HG03342 (cell line): ENCODE data around the gene TASP1.
A peak's percentile ranks its signal among the peaks of the same experiment; 100 is the strongest.
"Not testable (repeated sequence)": the region's sequence is repeated elsewhere in the genome, so short reads cannot be mapped to it uniquely, and the experiment has no call there.

Source experiments
- ATAC-seq: cut with Tn5 transposase; IDR thresholded peaks from one replicate; pipeline ENCODE4 v1.9.1; 2021; ENCODE audit warnings: mild to moderate bottlenecking, moderate library complexity; ENCODE audit not compliant: unreplicated experiment

The TASP1 gene, protein sequence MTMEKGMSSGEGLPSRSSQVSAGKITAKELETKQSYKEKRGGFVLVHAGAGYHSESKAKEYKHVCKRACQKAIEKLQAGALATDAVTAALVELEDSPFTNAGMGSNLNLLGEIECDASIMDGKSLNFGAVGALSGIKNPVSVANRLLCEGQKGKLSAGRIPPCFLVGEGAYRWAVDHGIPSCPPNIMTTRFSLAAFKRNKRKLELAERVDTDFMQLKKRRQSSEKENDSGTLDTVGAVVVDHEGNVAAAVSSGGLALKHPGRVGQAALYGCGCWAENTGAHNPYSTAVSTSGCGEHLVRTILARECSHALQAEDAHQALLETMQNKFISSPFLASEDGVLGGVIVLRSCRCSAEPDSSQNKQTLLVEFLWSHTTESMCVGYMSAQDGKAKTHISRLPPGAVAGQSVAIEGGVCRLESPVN

DNA sequence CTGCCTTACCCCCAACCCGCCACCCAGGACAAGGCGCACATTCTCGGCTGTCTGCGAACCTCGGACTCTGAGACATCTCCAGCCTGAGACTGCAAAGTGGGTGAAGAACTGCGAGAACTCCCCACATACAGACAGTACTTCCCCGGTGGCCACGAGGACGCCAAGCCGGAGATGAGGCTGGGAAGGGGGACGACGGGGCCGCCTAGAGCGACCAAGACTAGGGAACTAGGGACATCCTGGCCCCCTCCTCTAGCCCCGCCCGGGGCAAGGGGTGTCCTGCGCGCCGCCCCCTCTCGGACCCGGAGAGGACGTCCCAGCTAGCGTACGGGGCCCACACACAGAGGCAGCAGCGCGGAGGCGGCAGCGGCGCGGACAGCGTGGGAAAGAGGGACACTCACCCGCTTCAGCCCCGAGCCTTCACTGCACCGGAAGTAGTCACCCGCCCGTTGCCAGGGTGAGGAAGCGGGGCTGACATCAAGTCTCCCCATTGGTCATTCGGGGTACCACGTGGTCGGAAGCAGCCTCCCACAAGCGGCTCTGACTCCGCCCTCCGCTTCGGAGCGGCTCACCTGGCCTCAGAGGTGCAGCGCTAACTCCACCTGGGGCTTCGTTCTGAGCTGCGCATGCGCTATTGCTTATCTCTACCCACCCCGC lies at the start of gene TASP1:
Gene TASP1, minus strand, starts transcription at position 437 of the 654 bp plus-strand sequence. CDS start 8,854 bp downstream, outside the sequence.
- peak; percentile 100 for ATAC-seq

DNA sequence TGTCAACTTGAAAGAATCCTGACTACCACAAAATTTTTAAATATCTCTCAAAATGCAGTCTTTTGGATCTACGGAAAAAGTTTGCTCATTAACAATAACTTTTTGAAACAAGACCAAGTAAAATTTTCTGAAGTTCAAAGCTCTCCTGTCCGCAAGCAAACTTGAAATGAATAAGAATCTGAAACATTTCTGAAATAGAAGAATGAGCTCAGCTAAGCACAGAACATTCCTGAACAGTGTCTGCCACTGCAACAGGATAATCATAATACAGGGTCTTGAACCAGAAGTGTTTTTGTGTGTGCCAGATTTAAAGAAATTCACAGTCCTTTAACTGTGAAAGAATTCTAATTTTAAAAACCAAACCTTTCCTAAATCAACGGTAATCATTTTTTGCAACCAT lies 49.1 kb upstream of the TASP1 start:
- ATAC-seq, result no peak

DNA sequence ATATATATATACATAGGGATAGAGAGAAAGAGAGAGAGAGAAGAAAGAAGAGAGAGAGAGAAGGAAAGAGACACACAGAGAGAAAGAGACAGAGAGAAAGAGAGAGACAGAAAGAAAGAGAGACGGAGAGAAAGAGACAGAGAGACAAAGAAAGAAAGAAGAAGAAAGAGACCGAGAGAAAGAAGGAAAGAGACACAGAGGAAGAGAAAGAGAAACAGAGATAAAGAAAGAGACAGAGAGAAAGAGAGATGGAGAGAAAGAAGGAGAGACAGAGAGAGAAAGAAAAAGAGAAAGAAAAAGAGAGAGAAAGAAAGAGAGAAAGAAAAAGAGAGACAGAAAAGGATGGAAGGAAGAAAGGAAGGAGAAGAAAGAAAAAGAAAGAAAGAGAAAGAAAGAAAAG lies 46.9 kb upstream of the TASP1 start:
- ATAC-seq, result no peak

DNA sequence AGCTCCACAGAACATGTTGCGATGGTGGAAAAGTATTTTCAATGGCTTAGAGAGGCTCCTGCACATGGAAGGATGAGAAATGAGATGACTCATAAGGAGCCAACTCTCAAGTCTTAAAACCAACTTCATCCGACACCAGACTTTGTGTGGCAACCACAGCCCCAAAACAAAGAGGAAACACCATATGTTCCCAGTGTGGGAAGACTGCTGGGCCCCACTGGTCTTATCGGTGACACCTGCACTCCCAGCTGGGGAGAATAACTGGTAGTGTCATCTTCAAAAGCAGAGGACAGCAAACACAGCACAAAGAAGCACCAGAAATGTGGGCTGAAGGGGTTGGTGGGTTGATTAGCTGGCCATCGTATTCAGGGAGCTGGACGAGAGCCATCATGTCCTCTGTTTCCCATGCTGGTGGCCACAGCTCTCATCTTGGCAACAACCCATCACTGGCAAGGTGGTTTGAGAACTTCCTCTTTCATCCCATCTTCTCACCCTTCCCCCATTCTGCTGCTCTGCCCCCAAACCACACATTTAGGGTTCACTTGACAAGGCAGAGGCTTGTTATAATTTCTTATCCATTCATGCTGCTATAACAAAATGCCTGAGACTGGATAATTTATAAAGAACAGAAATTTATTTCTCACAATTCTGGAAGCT lies 46.0 kb upstream of the TASP1 start:
- peak; percentile 76 for ATAC-seq

DNA sequence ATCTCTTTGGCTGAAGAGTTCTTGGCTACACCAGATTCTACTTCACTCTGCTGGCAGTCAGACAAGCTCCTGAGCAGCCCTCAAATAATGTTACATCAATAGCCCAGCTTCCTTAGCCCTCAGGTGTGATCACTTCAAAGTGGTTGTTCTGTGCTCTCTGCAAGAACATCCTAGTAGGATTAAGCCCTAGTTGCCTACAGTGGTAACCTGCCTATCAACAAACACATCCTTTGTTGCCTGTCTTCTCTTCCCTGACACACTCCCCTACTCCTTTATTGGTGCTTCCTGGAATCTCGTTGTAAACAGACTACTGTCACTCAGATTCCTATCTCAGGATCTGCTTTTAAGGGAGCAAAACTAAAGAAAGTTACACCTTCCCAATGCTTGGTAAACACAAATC lies 45.1 kb upstream of the TASP1 start:
- ATAC-seq, result no peak

DNA sequence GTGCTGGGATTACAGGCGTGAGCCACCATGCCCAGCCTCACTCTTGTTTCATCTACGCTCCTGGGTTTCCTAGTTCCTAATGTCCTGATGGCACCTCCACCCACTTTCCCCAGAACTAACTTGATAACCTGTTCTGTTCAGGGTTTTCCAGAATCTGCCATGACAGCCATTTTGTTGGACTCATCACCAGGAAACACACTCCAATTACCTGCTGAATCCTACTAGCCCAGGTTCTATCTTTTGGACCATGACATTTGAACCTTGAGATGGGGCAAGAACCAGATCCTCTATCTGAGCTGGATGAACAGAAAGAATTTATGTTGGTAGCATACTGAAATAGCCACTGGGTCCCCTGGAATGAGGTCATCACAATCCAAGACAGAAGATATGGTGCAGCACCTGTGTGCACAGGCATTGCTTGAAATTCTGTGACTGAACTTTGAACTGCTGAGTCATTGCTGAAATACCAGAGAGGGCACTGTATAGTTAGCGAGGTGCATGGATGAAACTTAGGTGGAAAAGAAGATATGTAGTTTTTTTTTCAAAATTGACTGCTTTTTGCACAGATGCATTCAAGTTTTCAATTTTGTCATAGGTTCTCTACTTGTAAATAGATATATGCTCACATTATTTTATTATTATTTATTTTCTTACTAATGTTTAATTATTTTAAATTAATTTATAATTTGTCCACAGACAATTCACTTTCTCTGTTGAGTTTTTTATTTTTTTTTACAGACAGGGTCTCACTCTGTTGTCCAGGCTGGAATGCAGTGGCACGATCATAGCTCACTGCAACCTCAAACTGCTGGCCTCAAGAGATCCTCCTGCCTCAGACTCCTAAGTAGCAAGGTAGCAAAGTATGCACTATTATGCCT lies 42.8 kb upstream of the TASP1 start:
- ATAC-seq, result peak; percentile 77

DNA sequence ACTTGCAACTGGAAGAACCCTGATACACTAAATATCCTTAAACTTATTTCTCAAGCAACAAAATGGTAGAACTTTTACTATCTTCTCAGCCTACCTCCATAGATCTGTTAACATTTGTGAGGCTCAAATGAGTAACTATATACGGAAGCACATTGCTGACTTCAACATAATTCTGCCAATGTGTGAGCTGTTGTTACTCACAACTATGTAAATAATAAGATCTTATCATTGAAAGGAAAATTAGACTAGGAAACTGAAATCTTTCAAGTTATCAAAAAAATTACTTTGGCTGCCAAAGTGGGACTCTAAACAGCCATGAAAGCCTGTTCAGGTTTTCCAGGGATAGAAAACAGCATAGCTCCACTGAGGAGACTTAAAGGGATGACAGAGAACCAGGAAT lies 40.2 kb upstream of the TASP1 start:
- ATAC-seq, result no peak

DNA sequence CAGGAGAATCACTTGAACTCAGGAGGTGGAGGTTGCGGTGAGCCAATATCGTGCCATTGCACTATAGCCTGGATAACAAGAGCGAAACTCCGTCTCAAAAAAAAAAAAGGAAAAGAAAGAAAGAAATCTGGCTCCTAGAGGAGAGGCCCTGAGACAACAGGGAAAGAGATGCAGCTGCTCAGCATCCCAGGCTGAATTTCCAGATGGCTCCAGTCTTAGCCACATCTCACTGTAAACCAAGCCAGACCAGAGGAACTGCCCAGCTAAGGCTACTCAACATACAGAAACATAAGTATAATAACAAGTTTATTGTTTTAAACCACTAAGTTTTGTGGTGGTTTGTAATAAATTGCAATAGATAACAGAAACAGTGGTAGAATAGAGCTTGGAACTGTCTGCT lies 38.5 kb upstream of the TASP1 start:
- ATAC-seq, result no peak

DNA sequence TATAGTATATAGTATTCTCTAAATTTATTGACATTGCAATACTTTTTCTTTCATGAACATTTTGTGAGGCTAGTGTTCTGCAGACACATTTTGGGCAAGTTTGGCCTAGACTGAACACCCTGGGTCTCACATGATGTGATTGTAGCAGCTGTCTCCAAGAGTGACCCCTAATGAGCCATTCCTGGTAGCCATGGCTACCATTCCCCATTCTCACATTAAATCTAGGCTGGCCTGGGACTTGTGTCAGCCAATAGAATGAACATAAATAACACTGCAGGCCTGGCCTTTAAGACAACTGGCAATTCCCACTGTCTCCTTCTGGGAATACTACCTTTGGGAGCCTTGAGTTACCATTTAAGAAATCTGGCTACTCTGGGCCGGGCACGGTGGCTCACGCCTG lies 38.0 kb upstream of the TASP1 start:
- ATAC-seq, result no peak

DNA sequence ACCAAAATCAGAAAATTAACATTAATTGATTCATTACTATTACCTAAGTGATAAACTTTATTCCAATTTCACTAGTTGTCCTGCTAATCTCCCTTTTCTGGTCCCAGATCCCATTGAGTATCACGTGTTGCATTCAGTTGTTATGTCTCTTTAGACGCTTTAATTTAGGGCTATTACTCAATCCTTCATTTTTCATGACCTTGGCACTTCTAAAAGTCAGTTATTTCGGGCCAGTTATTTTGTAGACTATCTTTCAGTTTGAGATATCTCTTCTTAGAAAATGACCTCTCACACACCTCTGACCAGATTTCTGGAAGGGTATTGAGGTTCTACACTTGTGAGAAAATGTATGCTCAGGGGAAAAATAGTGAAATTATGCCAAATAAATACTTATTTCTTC lies 34.0 kb upstream of the TASP1 start:
- no peak for ATAC-seq

DNA sequence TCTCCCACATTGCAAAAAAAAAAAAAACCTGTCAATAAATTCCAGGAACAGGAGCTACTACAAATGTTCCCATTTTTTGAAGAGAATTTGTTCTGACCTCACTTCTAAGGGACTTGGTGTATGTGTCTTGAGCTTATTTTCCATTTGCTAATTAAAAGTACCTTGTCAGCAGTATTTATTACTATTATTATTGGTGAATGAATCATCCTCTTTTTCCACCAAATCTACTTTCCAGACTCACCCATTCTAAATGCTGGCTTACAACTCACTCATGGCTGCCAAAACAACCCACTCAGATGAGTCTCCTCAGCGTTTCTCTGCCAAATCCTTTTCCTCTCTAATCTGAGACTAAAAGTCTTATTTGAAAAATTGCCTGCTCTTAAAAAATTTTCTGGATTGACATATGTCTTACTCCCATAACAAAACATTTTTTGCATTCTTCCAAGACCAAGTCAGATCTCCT lies 33.2 kb upstream of the TASP1 start:
- no peak for ATAC-seq

DNA sequence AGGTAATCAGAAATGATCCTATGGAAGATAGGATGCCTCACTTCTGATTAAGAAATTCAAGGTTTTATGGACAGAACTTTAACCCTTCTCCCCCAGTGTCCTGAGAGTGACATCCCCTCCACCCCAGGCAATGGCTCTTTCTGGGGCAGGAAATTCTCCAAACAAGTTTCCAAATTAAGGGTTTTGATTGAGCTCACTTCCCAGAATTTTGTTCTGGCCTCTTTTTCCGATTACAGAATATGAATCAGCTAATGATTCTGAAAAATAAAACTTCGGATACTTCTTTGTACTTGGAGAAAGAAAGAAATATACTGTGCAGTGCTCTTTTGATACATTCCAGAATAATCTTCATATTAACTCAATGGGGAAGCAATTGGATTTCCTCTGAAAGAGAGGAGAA lies 32.8 kb upstream of the TASP1 start:
- ATAC-seq, result no peak

DNA sequence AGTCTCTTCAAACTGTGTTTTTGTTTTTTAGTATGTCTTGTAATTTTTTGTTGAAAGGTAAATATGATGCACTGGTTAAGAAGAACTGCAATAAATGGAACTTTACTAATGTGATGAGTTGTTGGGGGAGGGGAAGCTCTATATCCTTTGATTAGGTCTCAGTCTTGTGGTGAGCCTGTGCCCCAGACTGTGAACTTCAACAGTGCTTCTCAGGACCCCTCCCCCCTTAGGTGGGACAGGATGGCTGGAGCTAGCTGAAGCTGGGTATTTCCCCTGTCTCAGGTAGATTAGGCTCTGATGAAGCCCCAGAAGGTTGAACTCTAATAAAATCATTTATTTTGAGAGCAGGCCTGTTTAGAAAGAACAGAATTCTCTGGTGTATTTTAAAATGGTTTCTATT lies 31.4 kb upstream of the TASP1 start:
- no peak for ATAC-seq

DNA sequence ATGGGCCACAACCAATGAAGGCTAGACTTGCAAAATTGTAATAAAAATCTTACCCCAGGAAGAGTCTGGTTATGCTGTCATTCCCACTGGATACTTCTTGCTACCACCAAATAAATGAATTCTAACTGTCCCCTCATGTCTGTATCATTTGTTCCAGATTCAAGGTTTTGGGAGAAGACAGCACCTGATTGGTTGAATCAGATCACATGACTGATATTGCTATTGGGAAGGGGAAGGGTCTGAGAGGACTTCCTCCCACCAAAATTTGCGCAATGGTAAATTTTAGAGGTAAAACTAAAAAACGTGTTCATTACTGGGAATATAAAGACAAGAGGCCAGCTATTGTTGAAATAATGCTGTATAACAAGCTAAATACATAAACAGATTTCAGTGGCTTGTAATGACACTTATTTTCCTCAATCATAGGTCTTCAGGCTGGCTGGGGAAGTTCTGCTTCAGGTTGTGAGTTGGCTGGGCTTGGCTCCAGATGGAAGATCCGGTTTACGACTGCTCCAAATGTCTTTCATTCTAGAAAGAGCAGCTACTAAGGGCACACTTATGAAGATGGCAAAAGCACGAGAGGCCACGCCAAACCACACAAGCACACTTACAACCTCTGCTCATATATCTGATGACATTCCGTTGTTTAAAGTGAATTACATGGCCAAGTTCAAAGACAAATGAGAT lies 27.1 kb upstream of the TASP1 start:
- no peak for ATAC-seq

DNA sequence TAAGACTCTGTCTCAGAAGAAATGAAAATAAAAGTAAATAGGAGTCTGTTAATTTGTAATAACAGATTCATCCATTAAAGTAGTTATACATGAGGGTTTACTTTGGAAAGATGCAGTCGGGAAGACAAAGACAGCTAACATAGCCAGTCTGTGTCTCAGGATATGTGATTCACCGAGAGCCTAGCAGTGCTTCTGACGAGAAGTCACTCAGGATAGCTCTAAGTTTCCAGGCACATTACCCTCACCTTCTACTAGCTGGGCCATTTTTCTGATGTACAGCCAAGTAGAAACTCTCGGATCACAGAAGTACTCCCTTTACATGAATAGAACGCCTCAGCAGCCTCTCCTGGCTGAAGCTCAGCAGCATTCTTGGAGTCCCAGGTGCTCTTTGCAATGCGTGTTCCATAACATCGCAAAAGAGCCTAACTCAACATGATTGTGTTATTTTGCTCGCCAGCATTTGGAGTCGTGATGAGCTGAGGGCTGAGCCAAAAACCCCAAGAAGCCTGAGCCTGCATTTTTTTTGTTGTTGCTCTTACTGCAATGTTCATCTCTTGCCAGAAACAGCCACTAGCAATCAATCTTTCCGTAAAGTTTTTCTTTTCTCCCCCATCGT lies 22.4 kb upstream of the TASP1 start:
- no peak for ATAC-seq

DNA sequence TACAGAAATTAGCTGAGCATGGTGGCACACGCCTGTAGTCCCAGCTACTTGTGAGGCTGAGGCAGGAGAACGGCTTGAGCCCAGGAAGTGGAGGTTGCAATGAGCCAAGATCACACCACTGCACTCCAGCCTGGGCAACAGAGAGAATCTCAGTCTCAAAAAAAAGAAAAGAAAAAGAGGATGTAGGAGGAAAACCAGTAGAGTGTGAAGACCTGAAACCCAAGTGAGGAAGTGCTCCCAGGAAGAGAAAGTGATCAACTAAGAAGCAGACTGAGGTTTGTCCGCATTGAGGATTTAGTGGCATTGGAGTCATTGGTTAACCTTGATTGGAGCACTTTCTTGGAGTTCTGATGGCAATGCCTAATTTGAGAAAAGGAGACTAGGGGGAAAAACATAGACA lies 20.6 kb upstream of the TASP1 start:
- ATAC-seq, result peak; percentile 96

DNA sequence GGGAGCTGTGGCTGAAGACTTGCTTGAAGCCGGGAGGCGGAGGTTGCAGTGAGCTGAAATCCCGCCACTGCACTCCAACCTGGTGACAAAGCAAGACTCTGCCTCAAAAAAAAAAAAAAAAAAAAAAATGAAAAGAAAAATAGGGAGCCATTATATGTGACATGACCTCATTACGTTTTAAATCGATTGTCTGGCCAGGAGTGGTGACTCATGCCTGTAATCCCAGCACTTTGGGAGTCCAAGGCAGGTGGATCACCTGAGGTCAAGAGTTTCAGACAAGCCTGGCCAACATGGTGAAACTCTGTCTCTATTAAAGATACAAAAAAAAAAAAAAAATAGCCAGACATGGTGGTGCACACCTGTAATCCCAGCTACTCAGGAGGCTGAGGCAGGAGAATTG lies 19.3 kb upstream of the TASP1 start:
- ATAC-seq, result not testable (repeated sequence)

DNA sequence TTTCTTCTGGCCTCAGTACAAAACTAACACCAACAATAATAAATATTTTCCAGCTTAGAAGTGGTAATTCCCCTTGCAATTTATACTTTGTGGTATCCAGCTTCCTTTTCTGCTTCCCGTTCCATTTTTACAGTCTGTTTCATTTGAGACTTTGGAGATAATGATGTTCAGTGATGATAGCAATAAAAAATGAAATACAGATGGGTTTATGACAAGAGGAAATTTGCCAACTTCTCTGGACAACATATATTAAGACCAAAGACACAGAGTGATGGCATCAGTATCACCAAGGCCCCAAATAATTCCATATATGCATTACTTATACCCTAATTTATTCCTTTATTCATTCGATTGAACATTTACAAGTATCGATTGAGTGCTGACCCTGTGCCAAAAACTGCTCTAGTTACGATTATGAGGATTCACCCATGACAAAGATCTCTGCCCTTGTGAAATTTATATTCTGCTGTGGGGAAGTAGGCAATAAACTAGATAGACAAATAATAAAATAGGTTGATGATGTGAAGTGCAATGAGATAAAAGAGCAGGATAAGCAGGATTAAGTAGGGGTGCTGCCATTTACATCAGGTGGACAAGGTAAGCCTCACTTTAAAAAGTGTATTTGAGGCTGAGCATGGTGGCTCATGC lies 18.1 kb upstream of the TASP1 start:
- ATAC-seq, result no peak

DNA sequence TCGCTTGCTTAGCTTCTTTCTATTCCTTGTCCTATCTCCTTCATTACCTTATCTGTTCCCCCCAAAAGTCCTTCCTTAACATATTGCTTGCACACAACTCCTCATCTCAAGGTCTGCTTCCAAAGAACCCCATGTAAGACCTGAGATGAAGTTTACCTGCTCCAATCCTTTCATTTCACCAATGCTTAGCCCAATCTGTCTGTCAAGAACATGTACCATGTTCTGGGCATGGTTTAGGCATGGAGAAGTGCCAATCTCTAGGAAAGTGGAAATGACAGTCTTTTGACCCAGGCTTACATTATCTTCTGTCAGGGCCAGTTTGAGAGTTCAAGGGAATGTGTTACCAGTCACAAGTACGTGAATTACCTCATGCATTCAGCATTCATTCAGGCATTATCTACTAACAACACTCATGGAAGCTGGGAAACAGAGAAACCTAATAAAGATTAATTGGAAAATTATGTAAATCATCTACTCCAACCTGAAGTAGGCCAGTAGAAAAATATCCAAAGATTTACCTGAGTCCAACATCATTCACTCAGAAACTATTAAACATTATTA lies 15.8 kb upstream of the TASP1 start:
- no peak for ATAC-seq
